Measurements from ENCODE around the gene MYEOV.

The MYEOV gene

GRCh38 chr11:69296890-69297786 lies 3.2 kb downstream of the MYEOV start:
- WGBS, 2 experiments (ENCODE audit: insufficient coverage in 2 of 2) = 47 to 51% methylated on average over 9 to 13 of the region's 18 CpGs
- peaks cover 54% of the 10 kb centered on the region for H3K4me1 ChIP-seq (ENCODE audit: control insufficient read depth, insufficient read depth, low read length, poor library complexity, severe bottlenecking)
- peak overlapping the region; percentile 95 for H3K27ac ChIP-seq (ENCODE audit: low read depth, low read length, severe bottlenecking)

GRCh38 chr11:69297787-69298266 lies 3.9 kb downstream of the MYEOV start:
- Histone ChIP-seq H3K4me3 (ENCODE audit: extremely low read depth, insufficient read depth, low read length, poor library complexity, severe bottlenecking) (no peak overlapping the region), H3K27ac (ENCODE audit: low read depth, low read length, severe bottlenecking) (peak overlapping the region; percentile 95), H3K9me3 (ENCODE audit: control insufficient read depth, low read length) (peaks cover 8% of the 10 kb centered on the region), H3K4me1 (ENCODE audit: control insufficient read depth, insufficient read depth, low read length, poor library complexity, severe bottlenecking) (peaks cover 58% of the 10 kb centered on the region), H3K36me3 (ENCODE audit: control insufficient read depth, insufficient read depth, low read length) (no peaks in the 10 kb centered on the region)
- WGBS, 2 experiments (ENCODE audit: insufficient coverage in 2 of 2) = 82 to 88% methylated on average over 8 to 13 of the region's 13 CpGs

More at GRCh38 chr11:69296890-69297786, 3.2 kb downstream of the MYEOV start:
- Histone ChIP-seq H3K9me3 (ENCODE audit: control insufficient read depth, low read length) (peaks cover 8% of the 10 kb centered on the region), H3K36me3 (ENCODE audit: control insufficient read depth, insufficient read depth, low read length) (no peaks in the 10 kb centered on the region), H3K4me3 (ENCODE audit: extremely low read depth, insufficient read depth, low read length, poor library complexity, severe bottlenecking) (no peak overlapping the region)

- 60 to 66% methylated on average over 13 to 17 of the region's 22 CpGs for WGBS, 2 experiments (ENCODE audit: insufficient coverage in 2 of 2)
- Histone ChIP-seq H3K4me1 (ENCODE audit: control insufficient read depth, insufficient read depth, low read length, poor library complexity, severe bottlenecking) (peaks cover 60% of the 10 kb centered on the region), H3K4me3 (ENCODE audit: extremely low read depth, insufficient read depth, low read length, poor library complexity, severe bottlenecking) (no peak overlapping the region), H3K27ac (ENCODE audit: low read depth, low read length, severe bottlenecking) (peak overlapping the region; percentile 95), H3K36me3 (ENCODE audit: control insufficient read depth, insufficient read depth, low read length) (no peaks in the 10 kb centered on the region), H3K9me3 (ENCODE audit: control insufficient read depth, low read length) (peaks cover 8% of the 10 kb centered on the region)
These were observed 4.5 kb downstream of the MYEOV start for GRCh38 chr11:69298267-69299022.

DNA sequence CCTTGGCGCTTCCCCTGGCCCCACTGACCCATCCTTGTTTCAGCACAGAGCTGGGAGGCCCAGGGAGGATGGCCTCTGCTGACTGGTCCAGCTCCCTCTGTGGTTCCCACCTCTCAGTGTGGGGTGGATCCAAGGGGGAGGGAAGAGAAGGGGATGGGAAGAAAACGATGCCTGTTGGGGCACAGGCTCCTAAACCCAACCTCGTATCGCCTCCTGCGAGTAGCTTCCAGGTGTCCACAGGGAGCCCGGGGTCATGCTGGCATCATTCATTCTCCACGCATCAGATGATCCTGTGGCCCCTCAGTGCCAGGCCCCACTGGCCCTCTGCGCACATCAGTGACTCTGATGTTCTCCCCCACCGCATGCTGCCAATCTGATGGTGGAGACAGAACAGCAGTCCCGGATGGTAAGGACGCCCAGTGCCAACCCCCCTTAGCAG lies 5.1 kb downstream of the MYEOV start:
- Histone ChIP-seq H3K36me3 (ENCODE audit: control insufficient read depth, insufficient read depth, low read length) (no peaks in the 10 kb centered on the region), H3K9me3 (ENCODE audit: control insufficient read depth, low read length) (peaks cover 8% of the 10 kb centered on the region), H3K4me3 (ENCODE audit: extremely low read depth, insufficient read depth, low read length, poor library complexity, severe bottlenecking) (no peak overlapping the region), H3K27ac (ENCODE audit: low read depth, low read length, severe bottlenecking) (peak overlapping the region; percentile 95), H3K4me1 (ENCODE audit: control insufficient read depth, insufficient read depth, low read length, poor library complexity, severe bottlenecking) (peaks cover 60% of the 10 kb centered on the region)
- WGBS, 2 experiments (ENCODE audit: insufficient coverage in 2 of 2) = 86 to 91% methylated on average over 7 to 10 of the region's 11 CpGs

DNA sequence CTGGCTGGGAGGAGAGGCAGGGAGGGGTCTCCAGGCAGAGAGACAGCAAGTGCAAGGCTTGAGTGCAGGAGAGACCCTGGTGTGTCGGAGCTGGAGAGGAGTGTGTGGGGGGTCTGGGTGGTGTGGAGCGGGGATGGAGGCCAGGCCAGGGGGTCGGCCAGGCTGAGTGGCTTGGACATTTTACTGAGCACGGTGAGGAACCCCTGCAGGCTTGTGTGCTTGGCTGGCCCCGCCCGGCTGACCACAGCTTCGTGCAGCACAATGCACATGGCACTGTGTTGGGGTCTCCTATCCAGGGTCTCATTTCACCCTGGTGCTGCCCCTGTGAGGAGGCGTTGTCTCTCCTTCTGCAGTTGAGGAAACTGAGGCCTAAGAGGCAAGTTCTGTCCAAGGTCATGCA lies 5.6 kb downstream of the MYEOV start:
- H3K27ac ChIP-seq (ENCODE audit: low read depth, low read length, severe bottlenecking) = peak overlapping the region; percentile 95

GRCh38 chr11:69300120-69301060 lies 6.4 kb downstream of the MYEOV start:
- peaks cover 57% of the 10 kb centered on the region for H3K4me1 ChIP-seq (ENCODE audit: control insufficient read depth, insufficient read depth, low read length, poor library complexity, severe bottlenecking)
- 87 to 92% methylated on average over 7 to 9 of the region's 11 CpGs for WGBS, 2 experiments (ENCODE audit: insufficient coverage in 2 of 2)
- H3K9me3 ChIP-seq (ENCODE audit: control insufficient read depth, low read length) = peaks cover 8% of the 10 kb centered on the region
- H3K4me3 ChIP-seq (ENCODE audit: extremely low read depth, insufficient read depth, low read length, poor library complexity, severe bottlenecking) = no peak overlapping the region
- H3K27ac ChIP-seq (ENCODE audit: low read depth, low read length, severe bottlenecking) = peak overlapping the region; percentile 1
- H3K36me3 ChIP-seq (ENCODE audit: control insufficient read depth, insufficient read depth, low read length) = no peaks in the 10 kb centered on the region

More for the DNA sequence above, 5.6 kb downstream of the MYEOV start:
- Histone ChIP-seq H3K4me1 (ENCODE audit: control insufficient read depth, insufficient read depth, low read length, poor library complexity, severe bottlenecking) (peaks cover 57% of the 10 kb centered on the region), H3K4me3 (ENCODE audit: extremely low read depth, insufficient read depth, low read length, poor library complexity, severe bottlenecking) (no peak overlapping the region), H3K36me3 (ENCODE audit: control insufficient read depth, insufficient read depth, low read length) (no peaks in the 10 kb centered on the region), H3K9me3 (ENCODE audit: control insufficient read depth, low read length) (peaks cover 8% of the 10 kb centered on the region)
- 92 to 94% methylated on average over 7 to 8 of the region's 8 CpGs for WGBS, 2 experiments (ENCODE audit: insufficient coverage in 2 of 2)

- H3K36me3 ChIP-seq (ENCODE audit: control insufficient read depth, insufficient read depth, low read length) = no peaks in the 10 kb centered on the region
- WGBS, 2 experiments (ENCODE audit: insufficient coverage in 2 of 2) = 97 to 98% methylated on average over 10 of the region's 11 CpGs
- peaks cover 7% of the 10 kb centered on the region for H3K9me3 ChIP-seq (ENCODE audit: control insufficient read depth, low read length)
- peak overlapping the region; percentile 75 for H3K27ac ChIP-seq (ENCODE audit: low read depth, low read length, severe bottlenecking)
- peaks cover 57% of the 10 kb centered on the region for H3K4me1 ChIP-seq (ENCODE audit: control insufficient read depth, insufficient read depth, low read length, poor library complexity, severe bottlenecking)
- no peak overlapping the region for H3K4me3 ChIP-seq (ENCODE audit: extremely low read depth, insufficient read depth, low read length, poor library complexity, severe bottlenecking)
These were observed 7.1 kb downstream of the MYEOV start for GRCh38 chr11:69301081-69301454.

DNA sequence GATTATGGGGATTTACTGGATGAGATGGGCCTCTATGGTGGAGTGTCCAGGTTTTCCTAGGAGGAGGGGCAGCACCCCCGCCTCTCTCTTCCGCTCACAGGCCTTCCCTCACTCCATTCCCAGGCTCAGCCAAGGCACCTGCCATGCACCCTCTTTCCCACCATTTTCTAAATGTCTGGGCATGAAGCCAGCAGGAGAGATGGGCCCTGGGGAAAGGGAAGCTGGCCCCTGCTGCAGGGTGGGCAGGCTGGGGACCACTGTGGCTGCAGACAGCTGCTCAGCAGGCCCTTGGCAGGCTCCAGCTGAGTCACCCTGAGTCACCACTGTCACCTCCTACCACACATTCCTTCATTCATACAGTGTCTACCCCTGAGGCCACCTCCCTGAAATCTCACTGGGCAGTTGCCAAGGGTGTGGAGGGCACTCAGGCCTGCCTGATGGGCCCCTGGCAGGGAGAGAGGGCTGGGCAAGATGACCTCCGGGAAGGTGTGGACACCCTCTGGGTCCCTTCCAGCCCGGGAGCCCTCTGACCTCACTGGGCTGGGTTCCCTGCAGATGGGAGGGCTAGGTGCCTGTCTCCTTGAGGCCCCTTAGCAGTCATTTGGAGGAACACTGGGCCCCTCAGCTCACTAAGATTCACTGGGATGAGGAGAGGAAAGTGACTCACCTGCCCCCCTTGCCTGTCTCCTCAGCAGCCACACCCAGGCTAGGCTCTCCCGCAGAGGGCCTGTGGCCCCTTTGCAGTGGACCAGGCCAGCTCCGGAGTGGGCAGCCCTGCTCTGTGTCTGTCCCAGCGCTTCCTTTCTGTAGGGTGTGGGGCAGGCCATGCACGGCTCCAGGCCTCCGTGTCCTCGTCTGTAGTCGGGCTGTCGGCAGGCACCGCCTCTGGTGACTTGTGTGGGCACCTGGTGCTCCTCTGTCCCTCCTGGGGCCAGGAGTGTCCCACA lies 7.8 kb downstream of the MYEOV start:
- H3K4me3 ChIP-seq (ENCODE audit: extremely low read depth, insufficient read depth, low read length, poor library complexity, severe bottlenecking) = no peak overlapping the region
- peaks cover under 1% of the 10 kb centered on the region for H3K9me3 ChIP-seq (ENCODE audit: control insufficient read depth, low read length)
- WGBS, 2 experiments (ENCODE audit: insufficient coverage in 2 of 2) = 88 to 95% methylated on average over 10 to 12 of the region's 13 CpGs
- H3K4me1 ChIP-seq (ENCODE audit: control insufficient read depth, insufficient read depth, low read length, poor library complexity, severe bottlenecking) = peaks cover 53% of the 10 kb centered on the region
- peak overlapping the region; percentile 75 for H3K27ac ChIP-seq (ENCODE audit: low read depth, low read length, severe bottlenecking)
- no peaks in the 10 kb centered on the region for H3K36me3 ChIP-seq (ENCODE audit: control insufficient read depth, insufficient read depth, low read length)

DNA sequence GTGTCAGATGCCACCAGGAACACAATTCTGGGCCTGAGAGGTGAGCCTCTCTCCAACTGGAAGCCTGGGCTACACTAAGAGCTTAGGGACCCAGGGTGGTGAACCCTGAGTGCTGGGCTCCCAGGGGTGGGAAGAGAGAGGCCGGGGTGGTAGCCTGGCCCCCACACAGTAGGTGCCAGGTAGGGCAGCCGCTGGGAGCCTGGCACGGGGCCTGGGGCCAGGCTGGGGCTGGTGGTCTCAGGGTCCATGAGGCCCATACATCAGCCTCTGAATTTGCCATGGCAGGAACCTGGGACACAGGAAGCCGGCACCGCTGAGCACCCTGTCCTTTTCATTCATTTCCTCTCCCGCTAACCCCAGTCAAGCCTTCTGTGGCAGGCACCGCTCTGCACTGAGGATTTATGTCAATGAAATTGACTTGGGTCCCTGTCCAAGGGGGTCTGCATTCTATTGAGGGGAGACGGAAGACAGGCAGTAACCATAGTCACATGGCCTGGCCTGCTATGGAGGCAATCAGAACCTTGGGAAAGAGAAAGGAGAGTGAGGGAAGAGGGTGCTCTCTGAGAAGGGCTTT lies 8.6 kb downstream of the MYEOV start:
- Histone ChIP-seq H3K36me3 (ENCODE audit: control insufficient read depth, insufficient read depth, low read length) (no peaks in the 10 kb centered on the region), H3K4me1 (ENCODE audit: control insufficient read depth, insufficient read depth, low read length, poor library complexity, severe bottlenecking) (peaks cover 51% of the 10 kb centered on the region), H3K4me3 (ENCODE audit: extremely low read depth, insufficient read depth, low read length, poor library complexity, severe bottlenecking) (no peak overlapping the region), H3K9me3 (ENCODE audit: control insufficient read depth, low read length) (no peaks in the 10 kb centered on the region), H3K27ac (ENCODE audit: low read depth, low read length, severe bottlenecking) (peak overlapping the region; percentile 75)
- WGBS, 2 experiments (ENCODE audit: insufficient coverage in 2 of 2) = 92 to 99% methylated on average over 5 to 8 of the region's 8 CpGs
